Parathyroid adenoma (tissue), 2 donors: ENCODE results near the gene COX14.
"Not testable (repeated sequence)": the region's sequence is repeated elsewhere in the genome, so short reads cannot be mapped to it uniquely, and the experiment has no call there.

Source experiments
- H2AFZ ChIP-seq: fragments of 300-600 bp; sonication (generic); one replicate; pipeline ENCODE4 v1.7.0; 2017; ENCODE audit warnings: antibody characterized with exemption, mild to moderate bottlenecking
- H3K27ac ChIP-seq: fragments of 300-600 bp; sonication (generic); one replicate; pipeline ENCODE4 v1.7.0; 2017
- H3K27me3 ChIP-seq: fragments of 300-600 bp; sonication (generic); one replicate; pipeline ENCODE4 v1.7.0; 2017; ENCODE audit warnings: low read length; ENCODE audit not compliant: control insufficient read depth, insufficient read depth
- H3K36me3 ChIP-seq: fragments of 300-600 bp; sonication (generic); one replicate; pipeline ENCODE4 v1.7.0; 2017; ENCODE audit warnings: low read length; ENCODE audit not compliant: control insufficient read depth, insufficient read depth
- H3K4me1 ChIP-seq: fragments of 300-600 bp; sonication (generic); one replicate; pipeline ENCODE4 v1.7.0; 2017; ENCODE audit warnings: control low read depth
- H3K4me2 ChIP-seq: fragments of 300-600 bp; sonication (generic); one replicate; pipeline ENCODE4 v1.7.0; 2017; ENCODE audit warnings: low read length
- H3K4me3 ChIP-seq: fragments of 300-600 bp; sonication (generic); one replicate; pipeline ENCODE4 v1.7.0; 2017; ENCODE audit warnings: low read depth, low read length
- H3K79me2 ChIP-seq: fragments of 300-600 bp; sonication (generic); one replicate; pipeline ENCODE4 v1.7.0; 2017; ENCODE audit warnings: control low read depth
- H3K9ac ChIP-seq: fragments of 300-600 bp; sonication (generic); one replicate; pipeline ENCODE4 v1.7.0; 2017; ENCODE audit warnings: mild to moderate bottlenecking
- H3K9me3 ChIP-seq: fragments of 300-600 bp; sonication (generic); one replicate; pipeline ENCODE4 v1.7.0; 2017; ENCODE audit warnings: low read length; ENCODE audit not compliant: control insufficient read depth
- CTCF ChIP-seq: fragments of 300-600 bp; sonication (generic); IDR thresholded peaks from one replicate; pipeline ENCODE4 v1.7.0; 2017; ENCODE audit warnings: antibody characterized with exemption, mild to moderate bottlenecking
- donor health status: primary hyperparathyroidism.

Gene COX14

GRCh38 chr12:50151047-50151687 lies 39.1 kb downstream of the COX14 start:
- Histone ChIP-seq H3K27ac (no peak overlapping the region), H3K9ac (no peak overlapping the region), H3K27me3 (no peaks in the 10 kb centered on the region), H3K4me3 (no peak overlapping the region), H3K4me2 (no peak overlapping the region), H3K4me1 (no peaks in the 10 kb centered on the region), H2AFZ (no peak overlapping the region), H3K36me3 (no peaks in the 10 kb centered on the region), H3K9me3 (no peaks in the 10 kb centered on the region), H3K79me2 (peaks cover 31% of the 10 kb centered on the region)
- TF ChIP-seq CTCF: no peak

GRCh38 chr12:50154947-50155346 lies 42.9 kb downstream of the COX14 start:
- H3K9me3 ChIP-seq, H3K27me3 ChIP-seq, H3K4me1 ChIP-seq, H3K9ac ChIP-seq, H3K4me2 ChIP-seq, H3K27ac ChIP-seq, H3K4me3 ChIP-seq, H2AFZ ChIP-seq, H3K36me3 ChIP-seq: not testable (repeated sequence)
- peaks cover 20% of the 10 kb centered on the region for H3K79me2 ChIP-seq

GRCh38 chr12:50156641-50157040 lies 44.6 kb downstream of the COX14 start:
- Histone ChIP-seq H3K27me3 (no peaks in the 10 kb centered on the region), H3K36me3 (no peaks in the 10 kb centered on the region), H3K27ac (no peak overlapping the region), H3K4me2 (no peak overlapping the region), H3K79me2 (peaks cover 26% of the 10 kb centered on the region), H3K9me3 (no peaks in the 10 kb centered on the region), H2AFZ (no peak overlapping the region), H3K4me1 (no peaks in the 10 kb centered on the region), H3K9ac (no peak overlapping the region), H3K4me3 (no peak overlapping the region)
- TF ChIP-seq CTCF: no peak

GRCh38 chr12:50157259-50157658 lies 45.2 kb downstream of the COX14 start:
- H3K9me3 ChIP-seq: no peaks in the 10 kb centered on the region
- no peak overlapping the region for H3K4me2 ChIP-seq
- H3K27me3 ChIP-seq: no peaks in the 10 kb centered on the region
- H3K9ac ChIP-seq: no peak overlapping the region
- no peak overlapping the region for H3K4me3 ChIP-seq
- H3K4me1 ChIP-seq: no peaks in the 10 kb centered on the region
- no peak for TF ChIP-seq CTCF
- H3K36me3 ChIP-seq: no peaks in the 10 kb centered on the region
- no peak overlapping the region for H2AFZ ChIP-seq
- H3K27ac ChIP-seq: no peak overlapping the region
- H3K79me2 ChIP-seq: peaks cover 26% of the 10 kb centered on the region

- Histone ChIP-seq H3K27ac (no peak overlapping the region), H3K4me2 (no peak overlapping the region), H3K9me3 (no peaks in the 10 kb centered on the region), H2AFZ (no peak overlapping the region), H3K27me3 (no peaks in the 10 kb centered on the region), H3K79me2 (peaks cover 24% of the 10 kb centered on the region), H3K36me3 (no peaks in the 10 kb centered on the region), H3K9ac (no peak overlapping the region), H3K4me1 (no peaks in the 10 kb centered on the region), H3K4me3 (no peak overlapping the region)
- no peak for TF ChIP-seq CTCF
These were observed 48.6 kb downstream of the COX14 start for GRCh38 chr12:50160643-50161042.
